MM.1S (cell line): ENCODE results near the gene TARDBP.
"Not testable (repeated sequence)": the region's sequence is repeated elsewhere in the genome, so short reads cannot be mapped to it uniquely, and the experiment has no call there.

Experiments
- DNase-seq: peaks from one replicate; pipeline ENCODE4 v3.0.0-alpha.2; 2015
- H2AFZ ChIP-seq: fragments of 300-600 bp; sonication (generic); 2 replicates; pipeline ENCODE4 v1.6.0; 2016; ENCODE audit warnings: antibody characterized with exemption, low read length
- H3F3A ChIP-seq: fragments of 300-600 bp; sonication (generic); 2 replicates; pipeline ENCODE4 v1.6.1; 2016; ENCODE audit warnings: mild to moderate bottlenecking, antibody characterized with exemption, low read length, moderate library complexity, mixed read lengths; ENCODE audit not compliant: insufficient read depth
- H3K27ac ChIP-seq: fragments of 300-600 bp; sonication (generic); 2 replicates; pipeline ENCODE4 v1.5.1; 2016; ENCODE audit warnings: mild to moderate bottlenecking, low read length
- H3K27me3 ChIP-seq: fragments of 300-600 bp; sonication (generic); replicated peaks from 2 replicates; pipeline ENCODE4 v1.6.0; 2016; ENCODE audit warnings: low read length; ENCODE audit not compliant: insufficient read depth
- H3K36me3 ChIP-seq: fragments of 300-600 bp; sonication (generic); replicated peaks from 2 replicates; pipeline ENCODE4 v1.6.1; 2016; ENCODE audit warnings: mild to moderate bottlenecking, low read length, mixed read lengths; ENCODE audit not compliant: insufficient read depth
- H3K4me1 ChIP-seq: fragments of 300-600 bp; sonication (generic); 2 replicates; pipeline ENCODE4 v1.6.1; 2016; ENCODE audit warnings: low read length, mixed read lengths
- H3K4me2 ChIP-seq: fragments of 300-600 bp; sonication (generic); 2 replicates; pipeline ENCODE4 v1.6.0; 2016; ENCODE audit warnings: low read depth, low read length
- H3K4me3 ChIP-seq: fragments of 300-600 bp; sonication (generic); 2 replicates; pipeline ENCODE4 v1.5.1; 2016; ENCODE audit warnings: low read length, mixed read lengths
- H3K79me2 ChIP-seq: fragments of 300-600 bp; sonication (generic); 2 replicates; pipeline ENCODE4 v1.6.1; 2016; ENCODE audit warnings: mixed run types, low read length, mixed read lengths
- H3K9ac ChIP-seq: fragments of 300-600 bp; sonication (generic); 2 replicates; pipeline ENCODE4 v1.6.1; 2016; ENCODE audit warnings: low read length, mixed read lengths
- H3K9me2 ChIP-seq: fragments of 300-600 bp; sonication (generic); replicated peaks from 2 replicates; pipeline ENCODE4 v1.6.1; 2016; ENCODE audit warnings: mild to moderate bottlenecking, low read length, mixed read lengths; ENCODE audit not compliant: insufficient read depth
- H3K9me3 ChIP-seq: fragments of 300-600 bp; sonication (generic); replicated peaks from 2 replicates; pipeline ENCODE4 v1.6.1; 2016; ENCODE audit warnings: mild to moderate bottlenecking, low read length, mixed read lengths; ENCODE audit not compliant: insufficient read depth
- H4K20me1 ChIP-seq: fragments of 300-600 bp; sonication (generic); 2 replicates; pipeline ENCODE4 v1.6.1; 2016; ENCODE audit warnings: mild to moderate bottlenecking, low read length, moderate library complexity, mixed read lengths; ENCODE audit not compliant: insufficient read depth
- CTCF ChIP-seq: fragments of 300-600 bp; sonication (generic); IDR thresholded peaks from 2 replicates; pipeline ENCODE4 v1.5.1; 2016; ENCODE audit warnings: antibody characterized with exemption, low read length, mixed read lengths
- EZH2 ChIP-seq: fragments of 300-600 bp; sonication (generic); optimal IDR thresholded peaks from 2 replicates; pipeline ENCODE3; 2017; ENCODE audit warnings: low read depth, mild to moderate bottlenecking, antibody characterized with exemption, low read length, mixed read lengths
- EZH2phosphoT487 ChIP-seq: fragments of 300-600 bp; sonication (generic); IDR thresholded peaks from 2 replicates; pipeline ENCODE4 v1.6.1; 2018; ENCODE audit warnings: antibody characterized with exemption, low read length

The TARDBP gene

GRCh38 chr1:10990828-10991227 is 21.6 kb upstream of the TARDBP start:
- Histone ChIP-seq H3F3A (no peaks in the 10 kb centered on the region), H3K27me3 (peaks cover 7% of the 10 kb centered on the region), H4K20me1 (no peaks in the 10 kb centered on the region), H3K4me3 (no peak overlapping the region), H3K4me2 (no peak overlapping the region), H3K4me1 (no peaks in the 10 kb centered on the region), H3K9me3 (no peaks in the 10 kb centered on the region), H2AFZ (no peak overlapping the region), H3K27ac (no peak overlapping the region), H3K9me2 (no peaks in the 10 kb centered on the region), H3K79me2 (no peaks in the 10 kb centered on the region), H3K36me3 (no peaks in the 10 kb centered on the region), H3K9ac (no peak overlapping the region)
- TF ChIP-seq CTCF (no peak), EZH2phosphoT487 (no peak), EZH2 (no peak)
- no peak for DNase-seq

- H3F3A ChIP-seq, H3K4me3 ChIP-seq, H3K4me2 ChIP-seq, H3K27me3 ChIP-seq, H3K79me2 ChIP-seq, H3K27ac ChIP-seq, H3K4me1 ChIP-seq, H3K9me3 ChIP-seq, DNase-seq, H3K36me3 ChIP-seq, H3K9me2 ChIP-seq, H2AFZ ChIP-seq, H3K9ac ChIP-seq, H4K20me1 ChIP-seq: not testable (repeated sequence)
Measured at GRCh38 chr1:10992004-10992403, 20.4 kb upstream of the TARDBP start.

GRCh38 chr1:10992864-10993263 is 19.6 kb upstream of the TARDBP start:
- Histone ChIP-seq H3K4me2 (no peak overlapping the region), H3K9me2 (no peaks in the 10 kb centered on the region), H3K4me3 (no peak overlapping the region), H3K27me3 (peaks cover 7% of the 10 kb centered on the region), H2AFZ (no peak overlapping the region), H3K4me1 (no peaks in the 10 kb centered on the region), H3K27ac (no peak overlapping the region), H3F3A (no peaks in the 10 kb centered on the region), H3K36me3 (no peaks in the 10 kb centered on the region), H4K20me1 (no peaks in the 10 kb centered on the region), H3K9me3 (no peaks in the 10 kb centered on the region), H3K9ac (no peak overlapping the region), H3K79me2 (no peaks in the 10 kb centered on the region)
- DNase-seq = no peak
- TF ChIP-seq EZH2 (no peak), CTCF (no peak), EZH2phosphoT487 (no peak)

- TF ChIP-seq CTCF = no peak
- TF ChIP-seq EZH2phosphoT487 = no peak
- no peak for TF ChIP-seq EZH2
- Histone ChIP-seq H3K27me3 (peaks cover 7% of the 10 kb centered on the region; the same call in 1 of the 2 replicates), H3K27ac (no peak overlapping the region), H3F3A (no peaks in the 10 kb centered on the region), H3K4me2 (no peak overlapping the region), H3K9me2 (no peaks in the 10 kb centered on the region), H2AFZ (no peak overlapping the region), H3K79me2 (no peaks in the 10 kb centered on the region), H3K4me3 (no peak overlapping the region), H3K9me3 (no peaks in the 10 kb centered on the region), H3K36me3 (no peaks in the 10 kb centered on the region), H4K20me1 (no peaks in the 10 kb centered on the region), H3K9ac (no peak overlapping the region), H3K4me1 (no peaks in the 10 kb centered on the region)
- DNase-seq = no peak
Measured at GRCh38 chr1:10996100-10996499, 16.4 kb upstream of the TARDBP start.
